NB4 (cell line): ENCODE measurements around the gene DAP.

Experiments
- DNase-seq: peaks from one replicate; pipeline ENCODE4 v3.0.0; 2010; ENCODE audit warnings: low read depth
- H3K4me3 ChIP-seq: one replicate; pipeline ENCODE4 v1.5.1; 2011; ENCODE audit warnings: mild to moderate bottlenecking, low read depth, low read length, moderate library complexity
- MYC ChIP-seq: IDR thresholded peaks from 2 replicates; pipeline ENCODE4 v1.6.1; 2011; ENCODE audit warnings: low read depth, low read length
- POLR2A ChIP-seq: IDR thresholded peaks from 2 replicates; pipeline ENCODE4 v1.6.1; 2011; ENCODE audit warnings: mild to moderate bottlenecking; ENCODE audit not compliant: insufficient read length; ENCODE audit errors: extremely low read depth
- TF ChIP-seq, protein P1 (sequence below): IDR thresholded peaks from 2 replicates; pipeline ENCODE4 v1.6.1; 2011; ENCODE audit warnings: low read depth, low read length
- TF ChIP-seq, protein P2 (sequence below): IDR thresholded peaks from one replicate; pipeline ENCODE4 v1.5.1; 2012; ENCODE audit warnings: low read depth, low read length

DAP gene

DNA sequence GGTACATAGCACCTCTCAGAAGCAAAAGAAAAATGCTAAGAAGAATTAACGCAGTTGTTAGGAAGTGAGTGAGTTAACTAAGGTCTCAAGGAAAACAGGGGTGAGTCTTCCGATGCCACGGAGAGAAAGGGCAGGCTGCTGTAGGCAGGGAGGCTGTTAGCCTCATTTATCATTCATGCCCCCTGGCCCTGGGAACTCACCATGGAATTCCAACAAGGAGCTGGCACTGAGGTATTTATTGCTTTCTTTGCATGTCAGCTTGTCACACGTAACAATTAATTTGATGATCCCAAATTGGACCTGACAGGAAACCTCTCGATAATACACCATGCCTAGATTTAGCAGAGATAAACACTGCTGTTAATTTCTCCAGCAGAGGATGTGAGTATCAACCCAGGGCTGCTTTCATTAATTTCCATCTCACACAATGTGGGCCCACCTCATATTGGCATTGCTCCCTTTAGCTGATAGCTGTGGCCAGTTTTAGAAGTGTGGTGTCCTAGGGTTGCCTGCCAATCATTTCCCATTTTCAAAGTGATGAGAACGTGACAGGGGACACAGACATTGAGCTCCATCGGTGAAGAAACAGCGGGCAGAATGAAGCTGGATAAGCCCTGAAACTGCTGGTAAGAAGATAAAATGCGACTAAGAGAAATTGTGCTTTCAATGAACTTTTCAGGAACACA is 45.3 kb downstream of the DAP start:
- no peak overlapping the region for H3K4me3 ChIP-seq
- DNase-seq, result no peak
- TF ChIP-seq POLR2A (no peak), MYC (no peak)
- TF ChIP-seq, protein P1, sequence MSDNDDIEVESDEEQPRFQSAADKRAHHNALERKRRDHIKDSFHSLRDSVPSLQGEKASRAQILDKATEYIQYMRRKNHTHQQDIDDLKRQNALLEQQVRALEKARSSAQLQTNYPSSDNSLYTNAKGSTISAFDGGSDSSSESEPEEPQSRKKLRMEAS, result no peak
- TF ChIP-seq, protein P2, sequence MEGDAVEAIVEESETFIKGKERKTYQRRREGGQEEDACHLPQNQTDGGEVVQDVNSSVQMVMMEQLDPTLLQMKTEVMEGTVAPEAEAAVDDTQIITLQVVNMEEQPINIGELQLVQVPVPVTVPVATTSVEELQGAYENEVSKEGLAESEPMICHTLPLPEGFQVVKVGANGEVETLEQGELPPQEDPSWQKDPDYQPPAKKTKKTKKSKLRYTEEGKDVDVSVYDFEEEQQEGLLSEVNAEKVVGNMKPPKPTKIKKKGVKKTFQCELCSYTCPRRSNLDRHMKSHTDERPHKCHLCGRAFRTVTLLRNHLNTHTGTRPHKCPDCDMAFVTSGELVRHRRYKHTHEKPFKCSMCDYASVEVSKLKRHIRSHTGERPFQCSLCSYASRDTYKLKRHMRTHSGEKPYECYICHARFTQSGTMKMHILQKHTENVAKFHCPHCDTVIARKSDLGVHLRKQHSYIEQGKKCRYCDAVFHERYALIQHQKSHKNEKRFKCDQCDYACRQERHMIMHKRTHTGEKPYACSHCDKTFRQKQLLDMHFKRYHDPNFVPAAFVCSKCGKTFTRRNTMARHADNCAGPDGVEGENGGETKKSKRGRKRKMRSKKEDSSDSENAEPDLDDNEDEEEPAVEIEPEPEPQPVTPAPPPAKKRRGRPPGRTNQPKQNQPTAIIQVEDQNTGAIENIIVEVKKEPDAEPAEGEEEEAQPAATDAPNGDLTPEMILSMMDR, result no peak

DNA sequence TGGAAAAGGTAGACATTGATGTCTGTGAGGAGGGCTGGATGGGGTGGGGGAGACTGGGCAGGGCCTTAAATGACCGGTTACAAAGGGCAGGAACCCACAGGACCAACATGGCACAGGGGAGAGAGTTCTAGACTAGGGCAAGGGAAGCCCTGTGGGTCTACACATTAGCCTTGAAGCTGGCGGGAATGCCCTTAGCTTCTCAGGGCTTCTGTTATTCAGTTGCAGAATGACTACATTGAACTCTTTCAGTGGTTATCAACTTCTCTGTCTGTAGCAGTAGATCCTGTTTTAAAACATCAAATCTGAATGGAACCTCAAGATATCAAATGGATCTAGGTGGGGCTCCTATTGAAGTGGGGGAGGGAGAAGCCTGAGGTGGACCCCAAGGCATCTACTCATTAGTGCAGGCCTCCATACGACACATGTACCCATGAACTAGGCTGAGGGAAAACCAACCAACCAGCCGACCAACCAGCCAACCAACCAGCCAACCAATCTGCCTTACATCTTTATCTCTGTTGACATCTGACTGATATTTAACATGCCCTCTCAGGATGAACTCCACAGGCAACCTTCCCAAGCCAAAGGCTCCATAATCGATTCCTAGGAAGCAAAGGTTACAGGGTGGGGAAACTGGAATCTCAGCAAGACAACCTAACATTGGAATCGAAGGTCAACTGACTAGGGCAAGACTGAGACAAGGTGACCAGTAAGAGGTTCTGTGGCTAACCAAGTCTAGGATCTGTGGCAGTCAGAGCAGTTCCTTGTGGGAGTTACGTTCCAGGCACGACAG is 48.3 kb downstream of the DAP start:
- H3K4me3 ChIP-seq, result no peak overlapping the region
- no peak for TF ChIP-seq MYC
- TF ChIP-seq, protein P2, result no peak
- TF ChIP-seq, protein P1, result no peak
- no peak for TF ChIP-seq POLR2A
- no peak for DNase-seq

DNA sequence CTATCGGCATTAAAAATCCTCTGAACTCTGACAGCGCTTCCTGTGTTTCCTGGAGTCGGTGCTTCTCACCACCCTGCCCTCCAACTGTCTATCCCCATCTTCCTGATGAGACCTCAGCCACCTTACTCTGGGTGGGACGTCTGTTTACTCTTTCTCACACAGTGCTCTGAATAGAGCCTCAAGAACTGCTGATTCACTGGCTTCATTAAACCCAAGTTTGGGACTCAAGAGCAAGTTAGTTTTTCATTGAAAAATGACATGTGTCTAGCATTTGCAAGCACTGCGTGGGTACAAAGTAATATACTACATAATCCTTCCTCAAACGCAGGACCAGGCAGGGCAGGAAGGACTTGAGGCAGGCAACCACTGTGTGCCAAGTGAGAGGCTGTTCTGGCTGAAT is 49.5 kb downstream of the DAP start:
- TF ChIP-seq, protein P1, result no peak
- TF ChIP-seq MYC, result no peak
- no peak for TF ChIP-seq POLR2A
- TF ChIP-seq, protein P2, result no peak

DNA sequence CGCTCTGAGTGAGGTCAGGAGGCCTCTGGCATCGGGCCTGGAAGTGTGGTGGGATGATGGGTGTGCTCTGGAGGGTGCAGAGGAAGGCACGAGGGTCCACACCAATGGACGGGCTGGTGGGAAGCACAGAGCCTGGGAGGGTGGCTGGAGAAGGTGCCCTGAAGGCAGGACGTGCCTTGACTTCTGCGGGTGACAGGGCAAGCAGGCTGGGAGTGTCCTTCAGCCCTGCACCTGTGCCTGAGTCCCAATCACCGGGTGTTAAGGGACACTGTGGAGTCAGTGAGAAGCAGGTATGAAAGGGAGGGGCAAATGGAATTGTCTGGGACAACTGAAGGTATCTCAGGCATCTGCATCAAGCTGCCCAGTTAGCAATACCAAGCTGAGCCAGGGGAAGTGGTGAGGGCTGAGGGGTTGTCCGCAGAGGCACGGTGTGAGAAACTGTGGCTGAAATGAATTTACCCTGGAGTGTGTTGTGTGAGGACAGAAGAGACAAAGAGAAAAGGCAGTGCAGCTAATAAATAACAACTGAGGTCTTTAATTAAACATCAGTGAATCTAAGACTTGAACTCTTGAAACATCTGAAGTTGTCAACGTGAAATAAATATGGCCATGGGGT is 50.4 kb downstream of the DAP start:
- TF ChIP-seq POLR2A (no peak), MYC (no peak)
- TF ChIP-seq, protein P1, result no peak
- TF ChIP-seq, protein P2, result no peak
- no peak overlapping the region for H3K4me3 ChIP-seq
- DNase-seq, result no peak

More for the DNA sequence above, 49.5 kb downstream of the DAP start:
- no peak for DNase-seq
- no peak overlapping the region for H3K4me3 ChIP-seq

DNA sequence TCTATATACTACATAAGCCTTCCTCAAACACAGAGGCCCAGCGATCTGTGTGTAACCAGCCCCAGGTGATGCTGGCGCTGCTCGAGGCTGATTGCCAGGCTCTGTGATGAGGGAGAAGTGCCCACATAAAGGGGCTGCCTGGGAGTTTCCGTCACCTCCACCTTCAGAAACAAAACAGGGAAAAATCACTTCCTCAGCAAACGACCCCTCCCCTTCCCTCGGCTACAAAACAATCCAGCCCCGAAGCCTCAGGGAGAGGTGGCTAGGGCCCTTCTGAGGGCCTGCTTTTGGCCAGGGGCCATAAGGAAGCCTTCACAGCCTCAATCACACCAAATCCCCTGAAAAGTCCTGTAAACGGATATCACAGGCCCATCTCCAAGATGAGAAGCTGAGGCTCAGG is 51.1 kb downstream of the DAP start:
- H3K4me3 ChIP-seq, result no peak overlapping the region
- DNase-seq, result no peak
- TF ChIP-seq, protein P2, result no peak
- no peak for TF ChIP-seq MYC
- TF ChIP-seq, protein P1, result no peak
- TF ChIP-seq POLR2A, result no peak
